Stimulated activated CD4-positive, alpha-beta T cell treated with anti-CD3 and anti-CD28 coated beads, Interleukin-4, amount 100 ng/mL, for 1 hour (primary cell): ENCODE data around the gene ACSF3.
"Not testable (repeated sequence)": the region's sequence is repeated elsewhere in the genome, so short reads cannot be mapped to it uniquely, and the experiment has no call there.

Experiments used
- DNase-seq: peaks from one replicate; pipeline ENCODE4 v3.0.0-alpha.2; 2020

ACSF3 gene

GRCh38 chr16:89179656-89180315 lies 86.1 kb downstream of the ACSF3 start:
- no peak for DNase-seq

DNA sequence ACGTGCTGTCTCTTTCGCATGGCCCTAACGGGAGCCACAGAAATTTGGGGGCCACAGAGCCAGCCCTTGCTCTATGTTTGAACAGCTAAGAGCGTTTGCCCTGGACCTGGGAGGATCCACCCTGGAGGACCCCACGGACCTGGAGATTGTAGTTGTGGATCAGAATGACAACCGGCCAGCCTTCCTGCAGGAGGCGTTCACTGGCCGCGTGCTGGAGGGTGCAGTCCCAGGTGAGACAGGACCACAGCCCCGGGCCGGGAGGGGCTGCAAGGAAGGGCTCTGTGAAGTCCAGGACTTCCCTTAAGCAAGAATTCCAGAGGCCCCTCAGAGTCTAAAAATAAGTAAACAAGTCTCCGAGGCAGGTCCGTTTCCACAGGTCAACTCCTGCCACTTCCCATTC lies 89.8 kb downstream of the ACSF3 start:
- DNase-seq: no peak

- no peak for DNase-seq
These were observed 90.5 kb downstream of the ACSF3 start for GRCh38 chr16:89183975-89184676.

GRCh38 chr16:89184677-89184932 lies 91.0 kb downstream of the ACSF3 start:
- no peak for DNase-seq

DNA sequence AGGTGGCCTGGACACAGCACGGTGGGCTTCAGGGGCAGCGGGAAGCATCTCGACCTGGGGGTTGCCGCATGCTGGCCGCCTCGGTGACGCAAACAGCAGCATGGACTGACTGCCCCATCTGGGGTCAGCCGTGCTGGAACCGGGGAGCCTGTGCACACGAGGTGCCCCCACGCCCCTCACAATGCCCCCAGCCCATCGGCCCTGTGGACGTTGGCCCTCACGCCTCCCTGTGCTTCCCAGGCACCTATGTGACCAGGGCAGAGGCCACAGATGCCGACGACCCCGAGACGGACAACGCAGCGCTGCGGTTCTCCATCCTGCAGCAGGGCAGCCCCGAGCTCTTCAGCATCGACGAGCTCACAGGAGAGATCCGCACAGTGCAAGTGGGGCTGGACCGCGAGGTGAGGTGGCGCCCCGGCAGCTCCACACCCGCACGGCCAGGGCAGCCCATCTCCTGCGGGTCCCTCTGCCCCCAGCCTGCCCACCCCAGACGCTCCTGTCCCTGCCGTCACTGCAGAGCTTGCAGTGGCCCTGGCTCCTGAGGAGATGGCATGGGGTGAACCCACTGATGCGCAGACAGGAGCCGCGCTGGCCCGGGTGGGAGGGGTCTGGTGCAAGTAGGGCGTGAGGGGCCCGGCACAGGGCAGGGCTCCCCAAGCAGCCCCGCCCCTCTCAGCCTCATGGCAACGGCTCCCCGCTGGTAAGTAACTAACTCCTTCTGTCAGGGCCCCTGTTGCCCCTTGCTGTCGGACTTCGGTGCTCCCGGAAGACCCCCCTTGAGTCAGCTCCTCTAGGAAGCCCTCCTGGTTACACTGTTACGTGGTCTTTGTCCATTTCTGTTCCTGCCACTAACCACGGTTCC lies 91.5 kb downstream of the ACSF3 start:
- DNase-seq: no peak

DNA sequence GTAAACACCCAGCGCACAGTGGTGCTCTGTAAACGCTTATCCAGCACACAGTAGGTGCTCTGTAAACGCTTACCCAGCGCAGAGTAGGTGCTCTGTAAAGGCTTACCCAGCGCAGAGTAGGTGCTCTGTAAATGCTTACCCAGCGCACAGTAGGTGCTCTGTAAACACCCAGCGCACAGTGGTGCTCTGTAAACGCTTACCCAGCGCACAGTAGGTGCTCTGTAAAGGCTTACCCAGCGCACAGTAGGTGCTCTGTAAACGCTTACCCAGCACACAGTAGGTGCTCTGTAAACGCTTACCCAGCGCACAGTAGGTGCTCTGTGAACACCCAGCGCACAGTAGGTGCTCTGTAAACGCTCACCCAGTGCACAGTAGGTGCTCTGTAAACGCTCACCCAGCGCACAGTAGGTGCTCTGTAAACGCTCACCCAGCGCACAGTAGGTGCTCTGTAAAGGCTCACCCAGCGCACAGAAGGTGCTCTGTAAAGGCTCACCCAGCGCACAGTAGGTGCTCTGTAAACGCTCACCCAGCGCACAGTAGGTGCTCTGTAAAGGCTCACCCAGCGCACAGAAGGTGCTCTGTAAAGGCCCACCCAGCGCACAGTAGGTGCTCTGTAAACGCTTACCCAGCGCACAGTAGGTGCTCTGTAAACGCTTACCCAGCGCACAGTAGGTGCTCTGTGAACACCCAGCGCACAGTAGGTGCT lies 92.4 kb downstream of the ACSF3 start:
- DNase-seq: not testable (repeated sequence)

- DNase-seq: not testable (repeated sequence)
These were observed 93.0 kb downstream of the ACSF3 start for GRCh38 chr16:89186593-89187031.

GRCh38 chr16:89187032-89187769 lies 93.5 kb downstream of the ACSF3 start:
- DNase-seq: peak; percentile 39

- no peak for DNase-seq
These were observed 94.2 kb downstream of the ACSF3 start for GRCh38 chr16:89187770-89188392.

DNA sequence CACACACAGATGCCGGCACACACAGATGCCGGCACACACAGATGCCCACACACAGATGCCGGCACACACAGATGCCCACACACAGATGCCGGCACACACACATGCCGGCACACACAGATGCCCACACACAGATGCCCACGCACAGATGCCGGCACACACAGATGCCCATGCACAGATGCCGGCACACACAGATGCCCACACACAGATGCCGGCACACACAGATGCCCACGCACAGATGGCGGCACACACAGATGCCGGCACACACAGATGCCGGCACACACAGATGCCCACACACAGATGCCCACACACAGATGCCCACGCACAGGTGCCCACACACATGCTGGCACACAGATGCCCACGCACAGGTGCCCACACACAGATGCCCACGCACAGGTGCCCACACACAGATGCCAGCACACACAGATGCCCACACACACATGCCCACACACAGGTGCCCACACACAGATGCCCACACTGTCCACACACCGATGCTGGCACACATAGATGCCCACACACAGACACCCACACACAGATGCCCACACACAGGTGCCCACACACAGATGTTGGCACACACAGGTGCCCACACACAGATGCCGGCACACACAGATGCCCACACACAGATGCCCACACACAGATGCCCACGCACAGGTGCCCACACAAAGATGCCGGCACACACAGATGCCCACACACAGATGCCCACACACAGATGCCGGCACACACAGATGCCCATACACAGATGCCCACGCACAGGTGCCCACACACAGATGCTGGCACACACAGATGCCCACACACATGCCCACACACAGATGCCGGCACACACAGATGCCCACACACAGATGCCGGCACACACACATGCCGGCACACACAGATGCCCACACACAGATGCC lies 95.1 kb downstream of the ACSF3 start:
- not testable (repeated sequence) for DNase-seq

DNA sequence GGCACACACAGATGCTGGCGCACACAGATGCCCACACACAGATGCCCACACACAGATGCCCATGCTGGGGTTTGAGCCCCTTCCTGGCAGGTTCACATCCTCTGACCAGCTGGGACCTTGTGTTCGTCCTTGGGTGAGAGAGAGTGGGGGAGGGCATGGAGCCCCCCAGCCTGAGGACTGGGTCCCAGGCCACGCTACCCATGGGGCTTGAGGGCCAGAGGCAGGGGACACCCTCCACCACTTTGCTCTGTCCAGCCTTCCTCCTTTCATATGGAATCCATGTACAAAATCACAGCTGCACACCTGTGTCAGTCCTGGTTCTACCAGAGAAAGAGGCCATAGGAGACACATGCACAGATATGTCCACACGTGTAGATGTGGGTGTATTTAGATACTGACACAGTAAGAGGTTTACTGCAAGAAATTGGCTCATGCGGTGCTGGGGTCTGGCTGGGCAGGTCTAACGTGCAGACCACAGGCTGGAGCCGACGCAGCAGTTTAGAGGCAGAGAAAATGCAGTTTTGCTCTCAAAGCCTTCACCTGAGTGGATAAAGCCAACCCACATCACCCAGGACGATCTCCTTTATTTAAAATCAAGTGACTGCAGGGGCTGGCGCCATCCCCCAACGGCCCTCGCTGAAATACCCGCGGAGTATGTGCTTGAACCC lies 95.8 kb downstream of the ACSF3 start:
- no peak for DNase-seq

- DNase-seq: no peak
These were observed 96.7 kb downstream of the ACSF3 start for GRCh38 chr16:89190150-89190958.

DNA sequence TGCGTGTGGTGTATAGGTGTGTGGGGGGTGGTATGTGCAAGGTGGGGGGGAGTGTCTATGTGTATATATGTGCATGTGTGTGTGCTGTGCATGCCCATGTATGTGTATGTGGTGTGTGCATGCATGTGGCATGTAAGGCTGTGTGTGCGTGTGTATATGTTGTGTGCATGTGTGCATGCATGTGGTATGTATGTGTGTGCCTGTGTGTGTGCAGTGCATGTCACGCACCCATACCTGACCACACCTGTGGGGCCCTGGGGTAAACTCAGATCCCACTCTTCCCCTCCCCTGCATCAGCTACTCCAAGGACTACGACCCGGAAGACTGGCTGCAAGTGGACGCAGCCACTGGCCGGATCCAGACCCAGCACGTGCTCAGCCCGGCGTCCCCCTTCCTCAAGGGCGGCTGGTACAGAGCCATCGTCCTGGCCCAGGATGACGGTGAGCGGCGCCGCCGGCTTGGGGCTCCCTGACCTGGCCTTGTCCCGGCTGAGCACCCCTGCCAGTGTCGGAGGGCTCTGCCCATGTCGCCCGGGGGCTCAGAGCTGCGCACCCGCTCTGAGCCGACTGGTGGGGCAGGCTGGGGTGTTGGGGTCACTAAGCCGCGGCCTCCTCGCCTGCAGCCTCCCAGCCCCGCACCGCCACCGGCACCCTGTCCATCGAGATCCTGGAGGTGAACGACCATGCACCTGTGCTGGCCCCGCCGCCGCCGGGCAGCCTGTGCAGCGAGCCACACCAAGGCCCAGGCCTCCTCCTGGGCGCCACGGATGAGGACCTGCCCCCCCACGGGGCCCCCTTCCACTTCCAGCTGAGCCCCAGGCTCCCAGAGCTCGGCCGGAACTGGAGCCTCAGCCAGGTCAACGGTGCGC lies 97.6 kb downstream of the ACSF3 start:
- DNase-seq: no peak

DNA sequence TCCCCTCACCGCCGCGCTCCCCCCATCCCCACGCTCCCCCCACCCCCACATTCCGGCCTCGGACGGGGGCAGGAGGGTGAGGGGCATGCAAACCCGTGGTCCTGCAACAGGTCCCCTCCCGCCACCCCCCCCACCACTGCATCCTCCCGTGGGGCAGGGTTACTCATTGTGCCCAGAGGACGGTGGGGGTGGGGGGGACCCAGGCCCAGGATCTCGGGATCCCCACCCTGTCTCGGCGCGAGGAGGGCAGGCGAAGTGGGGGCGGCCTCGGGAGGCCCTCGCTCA lies 98.2 kb downstream of the ACSF3 start:
- no peak for DNase-seq

DNA sequence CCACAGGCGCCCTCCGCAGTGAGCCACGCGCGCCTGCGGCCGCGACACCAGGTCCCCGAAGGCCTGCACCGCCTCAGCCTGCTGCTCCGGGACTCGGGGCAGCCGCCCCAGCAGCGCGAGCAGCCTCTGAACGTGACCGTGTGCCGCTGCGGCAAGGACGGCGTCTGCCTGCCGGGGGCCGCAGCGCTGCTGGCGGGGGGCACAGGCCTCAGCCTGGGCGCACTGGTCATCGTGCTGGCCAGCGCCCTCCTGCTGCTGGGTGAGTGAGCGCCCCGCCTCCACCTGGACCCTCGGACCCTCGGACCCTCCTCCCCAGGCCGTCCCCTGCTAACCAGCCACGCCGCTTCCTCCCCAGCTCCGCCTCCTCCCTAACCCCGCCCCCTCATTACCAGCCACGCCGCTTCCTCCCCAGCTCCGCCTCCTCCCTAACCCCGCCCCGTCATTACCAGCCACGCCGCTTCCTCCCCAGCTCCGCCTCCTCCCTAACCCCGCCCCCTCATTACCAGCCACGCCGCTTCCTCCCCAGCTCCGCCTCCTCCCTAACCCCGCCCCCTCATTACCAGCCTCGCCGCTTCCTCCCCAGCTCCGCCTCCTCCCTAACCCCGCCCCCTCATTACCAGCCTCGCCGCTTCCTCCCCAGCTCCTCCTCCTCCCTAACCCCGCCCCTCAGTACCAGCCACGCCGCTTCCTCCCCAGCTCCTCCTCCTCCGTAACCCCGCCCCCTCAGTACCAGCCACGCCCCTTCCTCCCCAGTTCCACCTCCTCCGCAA lies 98.7 kb downstream of the ACSF3 start:
- peak; percentile 73 for DNase-seq

DNA sequence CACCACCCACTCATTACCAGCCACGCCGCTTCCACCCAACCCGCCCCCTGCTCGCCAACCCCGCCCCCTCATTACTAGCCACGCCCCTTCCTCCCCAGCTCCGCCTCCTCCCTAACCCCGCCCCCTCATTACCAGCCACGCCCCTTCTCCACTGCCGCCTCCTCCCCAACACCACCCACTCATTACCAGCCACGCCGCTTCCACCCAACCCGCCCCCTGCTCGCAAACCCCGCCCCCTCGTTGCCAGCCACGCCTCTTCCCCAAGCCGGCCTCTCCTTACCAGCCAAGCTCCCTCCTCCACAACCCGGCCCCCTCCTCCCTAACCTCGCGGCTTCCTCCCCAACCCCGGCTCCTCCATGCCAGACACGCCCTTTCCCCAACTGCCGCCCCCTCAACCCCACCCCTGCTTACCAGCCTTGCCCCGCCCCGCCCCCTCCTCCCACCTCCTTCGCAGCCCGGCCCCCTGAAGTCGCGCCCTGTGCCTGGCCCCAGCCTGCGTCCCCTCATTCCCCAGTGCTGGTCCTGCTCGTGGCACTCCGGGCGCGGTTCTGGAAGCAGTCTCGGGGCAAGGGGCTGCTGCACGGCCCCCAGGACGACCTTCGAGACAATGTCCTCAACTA lies 99.4 kb downstream of the ACSF3 start:
- no peak for DNase-seq

- no peak for DNase-seq
These were observed 100.1 kb downstream of the ACSF3 start for GRCh38 chr16:89193576-89194293.
